Stimulated activated naive CD8-positive, alpha-beta T cell treated with anti-CD3 and anti-CD28 coated beads, Interleukin-15, amount 100 ng/mL, for 72 hours (primary cell): ENCODE data around the gene EHD1.

Experiments
- ATAC-seq: fragments of 150-1000 bp; cut with Tn5 transposase; 2 replicates; pipeline ENCODE4 v1.10.0; 2021; ENCODE audit warnings: mild to moderate bottlenecking, moderate library complexity
- DNase-seq, 2 donors: peaks; one replicate each; pipeline ENCODE4 v3.0.0; 2021 to 2022
- H3K27ac Mint-ChIP-seq, 2 donors: one replicate each; pipeline ENCODE4 v1.8.0; 2022; ENCODE audit warnings: mild to moderate bottlenecking in 2 of 2, mixed read lengths in 2 of 2, moderate library complexity in 2 of 2
- H3K27me3 Mint-ChIP-seq: one replicate; pipeline ENCODE4 v1.8.0; 2022; ENCODE audit warnings: mixed read lengths
- H3K4me1 Mint-ChIP-seq: one replicate; pipeline ENCODE4 v1.8.0; 2022; ENCODE audit warnings: mild to moderate bottlenecking, mixed read lengths
- H3K4me3 Mint-ChIP-seq, 2 donors: one replicate each; pipeline ENCODE4 v1.8.0; 2022; ENCODE audit warnings: mild to moderate bottlenecking in 2 of 2, mixed read lengths in 2 of 2, moderate library complexity in 1 of 2
- H3K9me3 Mint-ChIP-seq, 2 donors: one replicate each; pipeline ENCODE4 v1.8.0; 2022; ENCODE audit warnings: mixed read lengths in 2 of 2

The EHD1 gene

GRCh38 chr11:64898076-64898445, 19.6 kb upstream of the EHD1 start:
- H3K4me1 Mint-ChIP-seq, result peaks cover 39% of the 10 kb centered on the region
- DNase-seq (no peak), ATAC-seq (no peak)
- H3K27me3 Mint-ChIP-seq, result no peaks in the 10 kb centered on the region
- peak overlapping the region in 1 of 2 donors; percentile 84 for H3K27ac Mint-ChIP-seq
- H3K9me3 Mint-ChIP-seq, result no peaks in the 10 kb centered on the region
- H3K4me3 Mint-ChIP-seq, result no peak overlapping the region

GRCh38 chr11:64897381-64898075, 19.1 kb upstream of the EHD1 start:
- Mint-ChIP-seq H3K4me1 (peaks cover 39% of the 10 kb centered on the region), H3K9me3 (no peaks in the 10 kb centered on the region), H3K27ac (no peak overlapping the region), H3K4me3 (no peak overlapping the region), H3K27me3 (no peaks in the 10 kb centered on the region)
- ATAC-seq, result no peak
- no peak for DNase-seq

- H3K9me3 Mint-ChIP-seq, result no peaks in the 10 kb centered on the region
- H3K4me1 Mint-ChIP-seq, result peaks cover 33% of the 10 kb centered on the region
- H3K27me3 Mint-ChIP-seq, result no peaks in the 10 kb centered on the region
- H3K27ac Mint-ChIP-seq, result no peak overlapping the region
- no peak overlapping the region for H3K4me3 Mint-ChIP-seq
- DNase-seq, result no peak
- no peak for ATAC-seq
Observed at GRCh38 chr11:64896448-64897022, 18.1 kb upstream of the EHD1 start.

- H3K9me3 Mint-ChIP-seq, result no peaks in the 10 kb centered on the region
- no peak overlapping the region for H3K4me3 Mint-ChIP-seq
- no peak overlapping the region for H3K27ac Mint-ChIP-seq
- peaks cover 19% of the 10 kb centered on the region for H3K4me1 Mint-ChIP-seq
- H3K27me3 Mint-ChIP-seq, result no peaks in the 10 kb centered on the region
- ATAC-seq (peak; percentile 5), DNase-seq (no peak)
Observed at GRCh38 chr11:64894812-64895452, 16.5 kb upstream of the EHD1 start.

- ATAC-seq (peak; percentile 96), DNase-seq (peak; percentile 89 to 91)
- no peaks in the 10 kb centered on the region for H3K9me3 Mint-ChIP-seq
- H3K27ac Mint-ChIP-seq, result peak overlapping the region in 1 of 2 donors; percentile 54
- no peak overlapping the region for H3K4me3 Mint-ChIP-seq
- H3K27me3 Mint-ChIP-seq, result no peaks in the 10 kb centered on the region
- peaks cover 12% of the 10 kb centered on the region for H3K4me1 Mint-ChIP-seq
Observed at GRCh38 chr11:64894070-64894811, 15.8 kb upstream of the EHD1 start.

GRCh38 chr11:64893194-64894069, 15.0 kb upstream of the EHD1 start:
- no peak overlapping the region for H3K4me3 Mint-ChIP-seq
- no peaks in the 10 kb centered on the region for H3K27me3 Mint-ChIP-seq
- H3K9me3 Mint-ChIP-seq, result no peaks in the 10 kb centered on the region
- peaks cover 18% of the 10 kb centered on the region for H3K4me1 Mint-ChIP-seq
- H3K27ac Mint-ChIP-seq, result no peak overlapping the region
- ATAC-seq, result no peak
- DNase-seq, result no peak

GRCh38 chr11:64892838-64893193, 14.4 kb upstream of the EHD1 start:
- Mint-ChIP-seq H3K27me3 (no peaks in the 10 kb centered on the region), H3K9me3 (no peaks in the 10 kb centered on the region), H3K4me1 (peaks cover 24% of the 10 kb centered on the region), H3K4me3 (no peak overlapping the region), H3K27ac (no peak overlapping the region)
- ATAC-seq (no peak), DNase-seq (no peak)

- ATAC-seq (no peak), DNase-seq (no peak)
- no peaks in the 10 kb centered on the region for H3K27me3 Mint-ChIP-seq
- no peaks in the 10 kb centered on the region for H3K9me3 Mint-ChIP-seq
- H3K27ac Mint-ChIP-seq, result peak overlapping the region in 1 of 2 donors; percentile 42
- no peak overlapping the region for H3K4me3 Mint-ChIP-seq
- peaks cover 27% of the 10 kb centered on the region for H3K4me1 Mint-ChIP-seq
Observed at GRCh38 chr11:64892411-64892831, 14.0 kb upstream of the EHD1 start.

- ATAC-seq, result no peak
- Mint-ChIP-seq H3K27ac (peak overlapping the region in 1 of 2 donors; percentile 42), H3K4me1 (peaks cover 31% of the 10 kb centered on the region), H3K9me3 (no peaks in the 10 kb centered on the region), H3K27me3 (no peaks in the 10 kb centered on the region), H3K4me3 (no peak overlapping the region)
- no peak for DNase-seq
Observed at GRCh38 chr11:64891880-64892279, 13.5 kb upstream of the EHD1 start.

- DNase-seq (no peak), ATAC-seq (no peak)
- no peaks in the 10 kb centered on the region for H3K9me3 Mint-ChIP-seq
- no peak overlapping the region for H3K4me3 Mint-ChIP-seq
- H3K27ac Mint-ChIP-seq, result peak overlapping the region in 1 of 2 donors; percentile 7
- H3K27me3 Mint-ChIP-seq, result no peaks in the 10 kb centered on the region
- H3K4me1 Mint-ChIP-seq, result peaks cover 31% of the 10 kb centered on the region
Observed at GRCh38 chr11:64891215-64891848, 12.9 kb upstream of the EHD1 start.

- no peak for DNase-seq
- Mint-ChIP-seq H3K27ac (peak overlapping the region; percentile 66 to 80), H3K27me3 (no peaks in the 10 kb centered on the region), H3K4me1 (peaks cover 39% of the 10 kb centered on the region), H3K9me3 (no peaks in the 10 kb centered on the region), H3K4me3 (no peak overlapping the region)
- ATAC-seq, result no peak
Observed at GRCh38 chr11:64890522-64890939, 12.1 kb upstream of the EHD1 start.

GRCh38 chr11:64888729-64889511, 10.5 kb upstream of the EHD1 start:
- Mint-ChIP-seq H3K4me1 (peaks cover 48% of the 10 kb centered on the region), H3K27me3 (no peaks in the 10 kb centered on the region)

GRCh38 chr11:64888406-64888728, 9.9 kb upstream of the EHD1 start:
- DNase-seq (no peak), ATAC-seq (no peak)
- no peak overlapping the region for H3K27ac Mint-ChIP-seq
- peaks cover 49% of the 10 kb centered on the region for H3K4me1 Mint-ChIP-seq
- H3K9me3 Mint-ChIP-seq, result no peaks in the 10 kb centered on the region
- no peaks in the 10 kb centered on the region for H3K27me3 Mint-ChIP-seq
- peak overlapping the region; percentile 72 to 87 for H3K4me3 Mint-ChIP-seq

More at GRCh38 chr11:64888729-64889511, 10.5 kb upstream of the EHD1 start:
- ATAC-seq (no peak), DNase-seq (no peak)
- H3K9me3 Mint-ChIP-seq, result no peaks in the 10 kb centered on the region
- H3K4me3 Mint-ChIP-seq, result no peak overlapping the region
- H3K27ac Mint-ChIP-seq, result peak overlapping the region in 1 of 2 donors; percentile 48

- H3K27me3 Mint-ChIP-seq, result no peaks in the 10 kb centered on the region
- H3K4me3 Mint-ChIP-seq, result peak overlapping the region; percentile 72 to 87
- H3K4me1 Mint-ChIP-seq, result peaks cover 49% of the 10 kb centered on the region
- DNase-seq, result peak; percentile 85
- peak overlapping the region in 1 of 2 donors; percentile 84 for H3K27ac Mint-ChIP-seq
- H3K9me3 Mint-ChIP-seq, result no peaks in the 10 kb centered on the region
- peak; percentile 88 for ATAC-seq
Observed at GRCh38 chr11:64887757-64888405, 9.5 kb upstream of the EHD1 start.
